Measurements from ENCODE around the gene CDHR3.

DNA sequence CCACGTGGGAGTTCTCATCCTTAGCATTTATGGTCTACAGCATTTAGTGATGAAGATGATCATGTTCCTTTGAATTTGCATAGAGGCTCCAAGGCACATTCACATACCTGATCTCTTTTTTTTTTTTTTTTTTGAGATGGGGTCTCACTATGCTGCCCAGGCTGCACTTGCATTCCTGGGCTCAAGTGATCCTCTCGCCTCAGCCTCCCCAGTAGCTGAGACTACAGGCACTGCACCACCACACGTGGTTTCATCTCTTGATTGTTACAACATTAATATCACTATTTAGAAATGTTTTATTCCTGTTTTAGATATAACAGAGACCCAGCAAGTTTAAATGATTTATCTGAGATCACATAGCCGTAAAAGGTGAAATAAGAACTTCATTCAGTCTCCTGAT, 13.8 kb downstream of the CDHR3 start:
- TF ChIP-seq CTCF (IDR thresholded peaks at IDR 0.05; ENCODE audit: poor library complexity, severe bottlenecking) = no peak
- no peak for TF ChIP-seq RAD21 (conservative IDR thresholded peaks at IDR 0.05)
- no peak for TF ChIP-seq REST (IDR thresholded peaks at IDR 0.05; ENCODE audit: borderline replicate concordance)
- TF ChIP-seq POLR2AphosphoS5 (IDR thresholded peaks at IDR 0.05) = no peak
